IPS-20b (cell line): ENCODE results near the gene SLC49A3.
"Not testable (repeated sequence)": the region's sequence is repeated elsewhere in the genome, so short reads cannot be mapped to it uniquely, and the experiment has no call there.

Source experiments
- H3K27ac ChIP-seq: one replicate; pipeline ENCODE4 v1.5.1; 2013; ENCODE audit warnings: low read length
- H3K27me3 ChIP-seq: 2 replicates; pipeline ENCODE4 v1.6.1; 2013; ENCODE audit warnings: mild to moderate bottlenecking, low read length, inconsistent platforms; ENCODE audit not compliant: insufficient read depth
- H3K36me3 ChIP-seq: 2 replicates; pipeline ENCODE4 v1.6.1; 2013; ENCODE audit warnings: low read depth, mild to moderate bottlenecking, inconsistent platforms, low read length, moderate library complexity; ENCODE audit not compliant: insufficient read depth
- H3K4me1 ChIP-seq: 2 replicates; pipeline ENCODE4 v1.6.1; 2013; ENCODE audit warnings: mild to moderate bottlenecking, control low read depth, inconsistent platforms, low read length, moderate library complexity; ENCODE audit not compliant: insufficient read depth
- H3K4me3 ChIP-seq: 2 replicates; pipeline ENCODE4 v1.5.1; 2013; ENCODE audit warnings: mild to moderate bottlenecking, low read length, inconsistent platforms
- H3K9ac ChIP-seq: 2 replicates; pipeline ENCODE4 v1.6.1; 2013; ENCODE audit warnings: low read depth, mild to moderate bottlenecking, inconsistent platforms, low read length, moderate library complexity
- H3K9me3 ChIP-seq: 2 replicates; pipeline ENCODE4 v1.6.1; 2013; ENCODE audit warnings: mild to moderate bottlenecking, low read depth, low read length, inconsistent platforms; ENCODE audit not compliant: insufficient read depth

SLC49A3 gene

DNA sequence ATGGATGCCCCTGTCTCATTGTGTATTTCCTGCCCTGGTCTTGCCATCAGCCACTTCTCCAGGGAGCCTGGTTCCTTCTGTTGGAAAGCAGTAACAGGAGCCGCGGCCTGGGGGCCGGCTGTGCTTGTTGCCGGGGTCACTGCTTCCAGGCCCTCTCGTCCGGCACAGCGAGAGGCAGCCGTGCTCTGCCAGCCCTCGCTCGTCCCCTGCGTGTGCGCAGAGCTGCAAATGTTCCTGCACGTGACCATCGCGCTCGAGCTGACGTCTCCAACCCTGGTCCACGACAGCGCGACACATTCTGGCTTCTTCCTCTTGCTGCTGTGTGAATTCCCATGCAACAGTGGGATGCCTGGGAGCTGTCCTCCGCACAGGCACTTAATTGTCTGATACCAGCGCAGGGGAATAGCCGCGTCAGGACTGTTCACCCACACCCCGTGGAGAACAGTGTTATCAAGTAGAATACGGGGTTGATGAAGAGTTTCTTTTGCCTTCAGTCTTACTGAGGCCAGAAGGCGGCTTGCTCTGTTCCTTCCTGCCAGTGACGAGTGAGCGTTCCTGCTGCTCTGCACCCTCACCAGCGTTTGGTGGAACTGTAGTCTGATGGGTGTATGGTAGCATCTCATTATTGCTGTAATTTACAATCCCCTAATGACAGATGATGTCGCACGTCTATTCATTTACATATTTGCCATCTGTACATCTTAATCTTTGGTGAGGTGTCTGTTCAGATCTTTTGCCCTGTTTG is 51.2 kb downstream of the SLC49A3 start:
- Histone ChIP-seq H3K4me1 (no peaks in the 10 kb centered on the region), H3K4me3 (no peak overlapping the region), H3K36me3 (no peaks in the 10 kb centered on the region), H3K27me3 (no peaks in the 10 kb centered on the region), H3K27ac (no peak overlapping the region), H3K9ac (no peak overlapping the region), H3K9me3 (no peaks in the 10 kb centered on the region; the same call in 1 of the 2 replicates)

DNA sequence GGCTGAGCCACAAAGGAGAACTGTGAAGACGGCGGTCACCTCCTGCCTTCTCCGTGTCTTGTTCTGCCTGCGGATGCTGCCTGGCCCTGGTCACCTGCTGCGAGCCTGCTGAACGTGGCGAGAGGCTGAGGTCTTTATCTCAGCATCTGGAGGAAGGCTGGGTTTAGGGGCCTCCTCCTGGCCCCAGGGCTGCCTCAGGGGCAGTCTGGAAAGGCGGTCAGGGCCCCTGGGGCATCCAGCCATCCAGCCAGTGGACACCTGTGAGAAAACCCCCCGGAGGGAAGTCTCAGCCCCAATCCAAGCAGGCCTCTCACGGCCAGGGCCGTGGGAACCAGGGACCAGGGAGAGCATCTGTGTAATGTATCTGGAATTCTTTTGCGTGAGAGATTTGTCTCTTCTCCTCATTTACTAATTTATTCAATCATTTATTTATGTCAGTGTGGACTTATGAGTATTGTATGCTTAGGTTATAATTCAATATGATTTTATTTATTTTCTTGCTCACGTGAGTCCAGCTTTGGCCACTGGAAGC is 52.3 kb downstream of the SLC49A3 start:
- H3K36me3 ChIP-seq = no peaks in the 10 kb centered on the region
- no peak overlapping the region for H3K4me3 ChIP-seq
- H3K9ac ChIP-seq = no peak overlapping the region
- no peaks in the 10 kb centered on the region for H3K4me1 ChIP-seq
- no peaks in the 10 kb centered on the region for H3K27me3 ChIP-seq
- no peak overlapping the region for H3K27ac ChIP-seq
- peaks cover 8% of the 10 kb centered on the region for H3K9me3 ChIP-seq

DNA sequence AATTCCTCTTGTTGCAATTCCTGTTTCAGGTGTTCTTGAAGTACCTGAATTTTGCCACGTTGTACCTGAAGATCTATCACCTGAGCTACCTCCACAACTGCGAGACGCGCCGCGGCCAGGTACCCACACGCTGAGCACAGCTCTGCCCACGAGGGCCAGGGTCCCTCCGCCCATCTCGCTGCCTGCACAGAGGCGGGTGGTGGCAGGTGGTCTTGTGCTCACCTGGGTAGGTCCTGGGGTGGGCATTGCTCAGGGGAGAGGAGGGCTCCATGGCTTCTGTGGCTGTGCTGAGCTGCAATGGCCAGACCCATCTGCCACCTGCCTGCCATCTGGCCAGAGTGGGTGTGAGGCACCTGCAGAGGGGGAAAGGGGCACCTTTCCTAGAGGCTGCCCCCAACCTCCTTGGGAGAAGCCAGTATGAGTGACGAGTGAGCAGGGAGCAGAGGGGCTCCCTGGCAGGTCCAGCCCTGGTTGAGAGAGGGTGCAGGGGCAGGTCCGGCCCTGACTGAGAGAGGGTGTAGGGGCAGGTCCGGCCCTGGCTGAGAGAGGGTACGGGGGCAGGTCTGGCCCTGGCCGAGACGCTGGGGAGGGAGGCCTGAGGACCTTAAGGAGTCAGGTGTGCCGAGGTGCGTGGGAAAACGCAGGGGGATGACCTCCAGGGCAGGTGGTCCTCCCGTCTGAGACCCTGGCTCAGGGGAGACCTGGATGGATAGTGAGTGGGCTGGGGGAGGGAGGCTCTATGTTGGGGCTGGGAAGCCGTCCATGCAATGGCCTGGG is 52.9 kb downstream of the SLC49A3 start:
- Histone ChIP-seq H3K4me3 (no peak overlapping the region), H3K9me3 (peaks cover 11% of the 10 kb centered on the region), H3K27me3 (no peaks in the 10 kb centered on the region), H3K9ac (no peak overlapping the region), H3K36me3 (no peaks in the 10 kb centered on the region), H3K4me1 (no peaks in the 10 kb centered on the region), H3K27ac (no peak overlapping the region)

DNA sequence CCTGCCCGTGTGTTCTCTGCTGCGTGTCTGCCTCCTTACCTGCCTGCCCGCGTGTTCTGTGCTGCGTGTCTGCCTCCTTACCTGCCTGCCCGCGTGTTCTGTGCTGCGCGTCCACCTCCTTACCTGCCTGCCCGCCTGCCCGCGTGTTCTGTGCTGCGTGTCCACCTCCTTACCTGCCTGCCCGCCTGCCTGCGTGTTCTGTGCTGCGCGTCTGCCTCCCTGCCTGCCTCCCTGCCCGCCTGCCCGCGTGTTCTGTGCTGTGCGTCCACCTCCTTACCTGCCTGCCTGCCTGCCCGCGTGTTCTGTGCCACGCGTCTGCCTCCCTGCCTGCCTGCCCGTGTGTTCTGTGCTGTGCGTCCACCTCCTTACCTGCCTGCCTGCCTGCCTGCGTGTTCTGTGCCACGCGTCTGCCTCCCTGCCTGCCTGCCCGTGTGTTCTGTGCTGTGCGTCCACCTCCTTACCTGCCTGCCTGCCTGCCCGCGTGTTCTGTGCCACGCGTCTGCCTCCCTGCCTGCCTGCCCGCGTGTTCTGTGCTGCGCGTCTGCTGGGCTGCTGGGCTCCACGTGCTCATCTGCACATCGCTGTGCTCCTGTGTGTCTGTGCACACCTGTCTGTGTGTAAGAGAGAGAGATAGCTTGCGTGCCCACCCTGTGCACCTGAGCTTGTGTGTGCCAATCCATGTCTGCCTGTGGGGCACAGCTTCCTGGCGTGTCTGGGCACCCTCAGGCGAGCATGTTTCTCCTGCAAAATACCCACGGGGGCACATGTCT is 53.7 kb downstream of the SLC49A3 start:
- not testable (repeated sequence) for H3K27me3 ChIP-seq, H3K27ac ChIP-seq, H3K36me3 ChIP-seq, H3K4me1 ChIP-seq, H3K9ac ChIP-seq, H3K4me3 ChIP-seq
- peaks cover 11% of the 10 kb centered on the region for H3K9me3 ChIP-seq

DNA sequence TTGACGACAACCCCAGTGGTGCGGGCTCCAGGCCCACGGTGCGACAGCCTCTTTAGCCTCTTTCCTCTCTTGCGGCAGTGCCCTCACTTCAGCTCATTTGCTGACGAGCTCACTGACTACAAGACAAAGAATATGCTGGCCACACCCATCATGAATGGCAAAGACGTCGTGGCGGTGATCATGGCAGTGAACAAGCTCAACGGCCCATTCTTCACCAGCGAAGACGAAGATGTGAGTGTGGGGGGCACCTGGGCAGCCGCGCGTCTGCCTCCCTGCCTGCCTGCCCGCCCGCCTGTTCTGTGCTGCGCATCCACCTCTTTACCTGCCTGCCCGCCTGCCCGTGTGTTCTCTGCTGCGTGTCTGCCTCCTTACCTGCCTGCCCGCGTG is 54.4 kb downstream of the SLC49A3 start:
- no peak overlapping the region for H3K4me3 ChIP-seq
- H3K27me3 ChIP-seq = no peaks in the 10 kb centered on the region
- H3K4me1 ChIP-seq = no peaks in the 10 kb centered on the region
- no peaks in the 10 kb centered on the region for H3K36me3 ChIP-seq
- H3K9ac ChIP-seq = no peak overlapping the region
- H3K27ac ChIP-seq = no peak overlapping the region
- H3K9me3 ChIP-seq = peaks cover 11% of the 10 kb centered on the region

DNA sequence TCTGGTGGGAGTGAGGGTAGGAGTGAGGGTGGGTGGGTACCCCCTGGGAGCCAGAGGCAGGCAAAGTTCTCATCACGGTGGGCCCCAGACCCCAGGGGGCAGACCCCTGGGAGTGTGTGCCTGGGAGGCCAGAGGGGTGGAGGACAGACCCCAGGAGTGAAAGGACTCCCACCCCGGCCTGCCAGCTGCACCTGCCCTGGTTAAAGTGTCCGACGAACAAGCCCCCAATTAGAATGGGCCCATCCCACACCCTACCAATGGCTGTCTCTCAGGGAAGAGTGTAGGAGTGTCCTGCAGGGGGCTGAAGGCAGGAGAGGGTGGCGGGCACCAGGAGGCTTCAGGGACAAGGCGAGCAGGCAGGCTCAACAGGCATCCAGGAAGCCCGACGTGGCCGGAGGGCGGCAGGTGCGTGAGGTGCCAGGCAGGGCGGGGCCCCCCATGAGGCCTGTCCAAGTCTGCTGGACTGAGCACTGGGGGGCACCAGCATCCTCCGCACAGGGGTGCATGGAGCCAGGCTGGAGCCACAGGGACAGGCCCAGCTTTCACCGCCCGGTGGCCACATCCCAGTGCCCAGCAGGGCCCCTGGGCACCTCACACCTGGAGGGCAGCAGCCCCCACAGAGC is 54.9 kb downstream of the SLC49A3 start:
- H3K4me3 ChIP-seq = no peak overlapping the region
- no peaks in the 10 kb centered on the region for H3K36me3 ChIP-seq
- H3K27me3 ChIP-seq = no peaks in the 10 kb centered on the region
- no peak overlapping the region for H3K9ac ChIP-seq
- peaks cover 11% of the 10 kb centered on the region for H3K9me3 ChIP-seq
- H3K4me1 ChIP-seq = no peaks in the 10 kb centered on the region
- H3K27ac ChIP-seq = no peak overlapping the region

DNA sequence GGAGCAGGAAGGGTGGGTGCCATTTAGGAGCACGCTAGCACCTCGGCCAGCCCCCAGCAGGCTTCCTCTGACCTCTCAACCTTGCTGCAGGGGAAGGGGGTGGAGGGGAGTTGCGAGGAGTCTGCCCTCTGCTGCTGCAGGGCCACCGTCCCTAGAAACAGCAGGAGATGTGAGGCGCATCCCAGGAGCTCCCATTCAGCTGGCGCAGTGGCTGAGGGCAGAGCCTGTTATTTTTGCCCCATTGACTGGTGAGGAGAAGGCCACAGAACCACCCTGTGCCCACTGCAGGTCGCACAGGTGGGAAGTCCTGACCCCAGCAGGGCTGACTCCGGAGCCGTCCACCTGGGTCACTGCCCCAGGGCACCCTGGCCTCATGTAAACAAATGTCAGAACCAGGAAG is 55.5 kb downstream of the SLC49A3 start:
- H3K4me1 ChIP-seq = no peaks in the 10 kb centered on the region
- H3K27ac ChIP-seq = no peak overlapping the region
- H3K36me3 ChIP-seq = no peaks in the 10 kb centered on the region
- peaks cover 11% of the 10 kb centered on the region for H3K9me3 ChIP-seq
- H3K4me3 ChIP-seq = no peak overlapping the region
- no peak overlapping the region for H3K9ac ChIP-seq
- no peaks in the 10 kb centered on the region for H3K27me3 ChIP-seq

DNA sequence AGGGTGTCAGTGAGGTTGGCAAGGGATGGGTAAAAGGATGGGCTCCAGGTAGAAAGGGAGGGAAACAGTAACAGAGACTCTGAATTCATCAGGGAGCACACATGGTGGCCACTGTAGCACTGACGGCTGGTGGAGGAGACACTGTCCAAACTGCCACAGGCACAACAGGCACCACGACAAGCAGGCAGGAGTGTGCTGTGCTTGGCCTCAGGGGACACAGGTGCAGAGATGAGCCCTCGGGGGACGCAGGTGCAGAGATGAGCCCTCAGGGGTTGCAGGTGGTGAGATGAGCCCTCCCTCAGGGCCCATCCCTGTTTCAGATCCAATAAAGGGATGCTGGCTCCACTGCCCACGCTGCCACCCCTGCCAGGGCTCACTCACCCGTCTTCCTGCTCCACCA is 56.0 kb downstream of the SLC49A3 start:
- Histone ChIP-seq H3K9me3 (peaks cover 11% of the 10 kb centered on the region), H3K36me3 (no peaks in the 10 kb centered on the region), H3K27me3 (no peaks in the 10 kb centered on the region), H3K9ac (no peak overlapping the region), H3K4me1 (no peaks in the 10 kb centered on the region), H3K27ac (no peak overlapping the region), H3K4me3 (no peak overlapping the region)

DNA sequence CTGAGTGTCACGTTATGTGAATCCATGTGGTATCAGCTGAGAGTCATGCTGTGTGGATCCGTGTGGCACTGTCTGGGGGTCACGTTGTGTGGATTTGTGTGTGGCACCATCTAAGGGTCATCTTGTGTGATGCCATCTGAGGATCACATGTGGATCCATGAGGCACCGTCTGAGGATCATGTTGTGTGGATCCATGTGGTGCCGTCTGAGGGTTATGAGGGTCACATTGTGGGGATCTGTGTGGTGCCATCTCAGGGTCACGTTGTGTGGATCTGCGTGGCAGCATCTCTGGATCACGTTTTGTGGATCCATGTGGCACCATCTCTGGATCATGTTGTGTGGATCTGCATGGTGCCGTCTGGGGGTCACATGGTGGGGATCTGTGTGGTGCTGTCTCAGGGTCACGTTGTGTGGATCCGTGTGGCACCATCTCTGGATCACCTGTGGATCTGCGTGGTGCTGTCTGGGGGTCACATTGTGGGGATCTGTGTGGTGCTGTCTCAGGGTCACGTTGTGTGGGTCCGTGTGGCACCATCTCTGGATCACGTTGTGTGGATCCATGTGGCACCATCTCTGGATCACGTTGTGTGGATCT is 56.7 kb downstream of the SLC49A3 start:
- H3K9me3 ChIP-seq = peaks cover 11% of the 10 kb centered on the region
- no peaks in the 10 kb centered on the region for H3K36me3 ChIP-seq
- H3K4me1 ChIP-seq = no peaks in the 10 kb centered on the region
- H3K9ac ChIP-seq = no peak overlapping the region
- H3K27ac ChIP-seq = no peak overlapping the region
- no peaks in the 10 kb centered on the region for H3K27me3 ChIP-seq
- no peak overlapping the region for H3K4me3 ChIP-seq
